ENCODE measurements around the gene TRIB2. TPM values are rescaled to one million over a fixed set of nuclear protein-coding genes. Genes with fewer than 3 reads are reported as not detected.

Gene TRIB2
- polyA plus RNA-seq, 1 of the 3 experiments (the other 2 are of a cell fraction), result 27.5 TPM

DNA sequence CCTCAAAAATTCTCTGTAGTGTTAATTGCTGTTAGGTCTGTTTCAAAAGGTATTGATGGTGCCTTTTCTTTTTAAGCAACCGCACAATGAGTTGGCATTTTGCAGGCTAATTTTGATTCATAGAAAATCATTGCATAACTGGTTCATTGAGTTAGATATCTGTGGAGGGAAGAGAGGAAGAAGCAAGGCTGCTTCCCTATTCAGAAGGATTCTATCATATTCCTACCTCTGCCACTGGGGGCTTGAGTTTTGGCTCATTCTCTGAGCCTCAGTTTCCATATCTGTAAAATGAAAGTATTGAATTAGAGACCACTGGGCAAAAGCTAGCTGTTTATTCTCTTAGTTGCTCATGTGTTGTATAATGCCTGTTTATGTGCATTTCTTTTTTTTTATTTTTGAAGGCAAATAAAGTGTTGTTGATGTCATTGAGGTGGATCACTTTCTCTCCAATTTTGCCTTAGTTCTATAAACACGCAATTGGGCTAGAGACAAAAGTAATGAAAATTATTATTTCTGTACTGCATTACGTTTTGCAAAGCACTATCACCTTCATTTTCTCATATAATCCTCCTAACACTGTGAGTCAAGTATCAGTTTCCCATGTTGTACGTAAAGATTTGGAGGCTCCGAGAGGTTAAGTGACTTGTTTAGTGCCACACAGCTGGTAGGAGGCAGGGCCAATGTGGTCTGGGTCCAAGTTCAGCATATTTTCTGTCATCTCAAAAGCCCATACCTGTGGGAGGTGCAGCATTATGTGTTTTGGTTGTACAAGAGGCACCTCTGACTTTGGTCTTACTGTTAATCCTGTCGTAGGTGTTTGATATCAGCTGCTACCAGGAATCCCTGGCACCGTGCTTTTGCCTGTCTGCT, 5.9 kb downstream of the TRIB2 start:
- H3K27ac ChIP-seq (ENCODE audit: low read depth in 2 of 2, low read length in 1 of 2), result no peak overlapping the region; a peak in 2 of 4 replicates
- H2AFZ ChIP-seq (ENCODE audit: low read depth), result no peak overlapping the region
- no peak overlapping the region for H3K9ac ChIP-seq

DNA sequence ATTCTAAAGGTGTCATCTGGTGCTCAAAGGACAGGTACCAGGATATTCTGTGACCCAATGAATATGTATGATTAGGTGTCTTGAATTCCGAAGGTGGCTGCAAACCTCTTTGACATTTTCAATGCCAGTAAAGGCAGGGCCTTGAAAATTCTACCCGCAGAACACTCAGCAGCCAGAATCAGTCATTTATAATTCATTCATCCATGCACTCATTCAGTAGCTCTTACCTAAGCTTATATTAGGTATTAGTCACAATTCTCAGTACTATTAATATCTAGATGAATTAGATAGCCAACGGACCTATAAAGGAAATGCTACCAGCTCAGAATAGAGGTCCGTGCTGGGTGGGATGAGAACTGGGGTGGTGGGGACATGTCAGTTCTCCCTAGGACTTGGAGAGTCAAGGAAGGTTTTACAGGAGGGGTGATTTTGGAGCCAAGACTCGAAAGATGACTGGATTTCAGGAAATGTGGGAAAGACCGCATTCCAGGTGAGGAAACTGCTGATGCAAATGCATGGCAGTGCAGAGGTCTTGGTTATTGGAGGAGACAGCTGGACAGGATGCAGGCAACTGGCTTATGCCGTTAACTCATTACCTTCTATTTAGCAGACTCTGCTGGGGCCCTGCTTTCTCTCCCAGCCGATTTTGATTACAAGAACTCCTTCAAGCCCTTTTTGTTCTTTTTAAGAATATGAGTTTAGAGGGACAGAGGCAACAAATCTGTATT, 7.2 kb downstream of the TRIB2 start:
- TF ChIP-seq NFIC (IDR thresholded peaks at IDR 0.05; ENCODE audit: borderline replicate concordance) (no peak), NRF1 (IDR thresholded peaks at IDR 0.05; ENCODE audit: low read depth, low read length) (no peak), RFX5 (IDR thresholded peaks at IDR 0.05; ENCODE audit: low read length) (0 out of 2 replicates have a peak, but pooled peaks have one; percentile 18), TEAD4 (IDR thresholded peaks at IDR 0.05; ENCODE audit: borderline replicate concordance, insufficient read depth) (0 out of 2 replicates have a peak, but pooled peaks have one; percentile 23), POLR2AphosphoS5 (IDR thresholded peaks at IDR 0.05; ENCODE audit: low read depth, low read length) (peak; percentile 35; the same call in 1 of the 2 replicates), TCF12 (IDR thresholded peaks at IDR 0.05) (peak; percentile 65), TAF1 (IDR thresholded peaks at IDR 0.05; ENCODE audit: borderline replicate concordance, low read depth, low read length) (no peak), EP300 (IDR thresholded peaks at IDR 0.05; ENCODE audit: borderline replicate concordance in 1 of 2, low read depth in 1 of 2, low read length in 1 of 2) (peak; percentile 39 to 81; a peak in 2 of 4 replicates), SIN3A (IDR thresholded peaks at IDR 0.05; ENCODE audit: borderline replicate concordance, low read depth, low read length) (peak; percentile 35; the same call in 1 of the 2 replicates)
- TF ChIP-seq, protein P1, sequence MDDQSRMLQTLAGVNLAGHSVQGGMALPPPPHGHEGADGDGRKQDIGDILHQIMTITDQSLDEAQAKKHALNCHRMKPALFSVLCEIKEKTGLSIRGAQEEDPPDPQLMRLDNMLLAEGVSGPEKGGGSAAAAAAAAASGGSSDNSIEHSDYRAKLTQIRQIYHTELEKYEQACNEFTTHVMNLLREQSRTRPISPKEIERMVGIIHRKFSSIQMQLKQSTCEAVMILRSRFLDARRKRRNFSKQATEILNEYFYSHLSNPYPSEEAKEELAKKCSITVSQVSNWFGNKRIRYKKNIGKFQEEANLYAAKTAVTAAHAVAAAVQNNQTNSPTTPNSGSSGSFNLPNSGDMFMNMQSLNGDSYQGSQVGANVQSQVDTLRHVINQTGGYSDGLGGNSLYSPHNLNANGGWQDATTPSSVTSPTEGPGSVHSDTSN (IDR thresholded peaks at IDR 0.05), result peak; percentile 77
- TF ChIP-seq, protein P2, sequence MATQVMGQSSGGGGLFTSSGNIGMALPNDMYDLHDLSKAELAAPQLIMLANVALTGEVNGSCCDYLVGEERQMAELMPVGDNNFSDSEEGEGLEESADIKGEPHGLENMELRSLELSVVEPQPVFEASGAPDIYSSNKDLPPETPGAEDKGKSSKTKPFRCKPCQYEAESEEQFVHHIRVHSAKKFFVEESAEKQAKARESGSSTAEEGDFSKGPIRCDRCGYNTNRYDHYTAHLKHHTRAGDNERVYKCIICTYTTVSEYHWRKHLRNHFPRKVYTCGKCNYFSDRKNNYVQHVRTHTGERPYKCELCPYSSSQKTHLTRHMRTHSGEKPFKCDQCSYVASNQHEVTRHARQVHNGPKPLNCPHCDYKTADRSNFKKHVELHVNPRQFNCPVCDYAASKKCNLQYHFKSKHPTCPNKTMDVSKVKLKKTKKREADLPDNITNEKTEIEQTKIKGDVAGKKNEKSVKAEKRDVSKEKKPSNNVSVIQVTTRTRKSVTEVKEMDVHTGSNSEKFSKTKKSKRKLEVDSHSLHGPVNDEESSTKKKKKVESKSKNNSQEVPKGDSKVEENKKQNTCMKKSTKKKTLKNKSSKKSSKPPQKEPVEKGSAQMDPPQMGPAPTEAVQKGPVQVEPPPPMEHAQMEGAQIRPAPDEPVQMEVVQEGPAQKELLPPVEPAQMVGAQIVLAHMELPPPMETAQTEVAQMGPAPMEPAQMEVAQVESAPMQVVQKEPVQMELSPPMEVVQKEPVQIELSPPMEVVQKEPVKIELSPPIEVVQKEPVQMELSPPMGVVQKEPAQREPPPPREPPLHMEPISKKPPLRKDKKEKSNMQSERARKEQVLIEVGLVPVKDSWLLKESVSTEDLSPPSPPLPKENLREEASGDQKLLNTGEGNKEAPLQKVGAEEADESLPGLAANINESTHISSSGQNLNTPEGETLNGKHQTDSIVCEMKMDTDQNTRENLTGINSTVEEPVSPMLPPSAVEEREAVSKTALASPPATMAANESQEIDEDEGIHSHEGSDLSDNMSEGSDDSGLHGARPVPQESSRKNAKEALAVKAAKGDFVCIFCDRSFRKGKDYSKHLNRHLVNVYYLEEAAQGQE (IDR thresholded peaks at IDR 0.05; ENCODE audit: low read depth, low read length), result peak; percentile 54; the same call in 1 of the 2 replicates
- 55% methylated on average over 8 of the region's 8 CpGs for WGBS (ENCODE audit: low lambda C conversion rate)
- ChIA-PET POLR2A (interaction anchor here (0.9 to 1.7 kb wide), 2 partner anchors 10 to 224 kb away, joined by 3 read pairs; no protein-coding TSS in a partner anchor), CTCF (interaction anchor here (1.0 to 5.7 kb wide), 5 partner anchors 10 to 284 kb away, joined by 4 to 97 read pairs (median 7); no protein-coding TSS in a partner anchor)
- Histone ChIP-seq H2AFZ (ENCODE audit: low read depth) (no peak overlapping the region), H3K4me1 (ENCODE audit: control insufficient read depth in 1 of 2, insufficient read depth in 2 of 2, low read depth in 1 of 2, low read length in 1 of 2) (peaks cover 25 to 52% of the 10 kb centered on the region in 2 experiments; a peak in 3 of 4 replicates), H3K9me3 (no peaks in the 10 kb centered on the region), H3K4me3 (ENCODE audit: low read depth in 2 of 2, low read length in 1 of 2) (peak overlapping the region in 1 of 2 experiments; percentile 1; a peak in 1 of 4 replicates), H4K20me1 (ENCODE audit: insufficient read depth) (peaks cover 98% of the 10 kb centered on the region), H3K9me2 (no peaks in the 10 kb centered on the region), H3K4me2 (peak overlapping the region; percentile 83), H3F3A (replicated peaks; ENCODE audit: insufficient read depth) (peaks cover 11% of the 10 kb centered on the region), H3K36me3 (replicated peaks in 1 of 2; ENCODE audit: control insufficient read depth in 1 of 2, insufficient read depth in 2 of 2, low read length in 1 of 2) (peaks cover 52 to 69% of the 10 kb centered on the region in 2 experiments), H3K27me3 (ENCODE audit: insufficient read depth) (no peaks in the 10 kb centered on the region), H3K79me2 (ENCODE audit: insufficient read depth) (peaks cover 100% of the 10 kb centered on the region), H3K27ac (ENCODE audit: low read depth in 2 of 2, low read length in 1 of 2) (peak overlapping the region; percentile 8 to 40; a peak in 2 of 4 replicates), H3K9ac (no peak overlapping the region)
- DNase-seq, result no peak

More for the DNA sequence above, 5.9 kb downstream of the TRIB2 start:
- no peaks in the 10 kb centered on the region for H3K9me3 ChIP-seq
- no peaks in the 10 kb centered on the region for H3K9me2 ChIP-seq
- peaks cover 43 to 57% of the 10 kb centered on the region in 2 experiments for H3K36me3 ChIP-seq (replicated peaks in 1 of 2; ENCODE audit: control insufficient read depth in 1 of 2, insufficient read depth in 2 of 2, low read length in 1 of 2)
- peaks cover 86% of the 10 kb centered on the region for H4K20me1 ChIP-seq (ENCODE audit: insufficient read depth)
- H3K4me3 ChIP-seq (ENCODE audit: low read depth in 2 of 2, low read length in 1 of 2), result peak overlapping the region in 1 of 2 experiments; percentile 93; a peak in 2 of 4 replicates
- H3K4me1 ChIP-seq (ENCODE audit: control insufficient read depth in 1 of 2, insufficient read depth in 2 of 2, low read depth in 1 of 2, low read length in 1 of 2), result peaks cover 25 to 55% of the 10 kb centered on the region in 2 experiments; a peak in 3 of 4 replicates
- H3K27me3 ChIP-seq (ENCODE audit: insufficient read depth), result no peaks in the 10 kb centered on the region
- DNase-seq, result no peak
- TF ChIP-seq MXI1 (IDR thresholded peaks at IDR 0.05; ENCODE audit: low read depth, low read length), result no peak
- TF ChIP-seq, protein P3, sequence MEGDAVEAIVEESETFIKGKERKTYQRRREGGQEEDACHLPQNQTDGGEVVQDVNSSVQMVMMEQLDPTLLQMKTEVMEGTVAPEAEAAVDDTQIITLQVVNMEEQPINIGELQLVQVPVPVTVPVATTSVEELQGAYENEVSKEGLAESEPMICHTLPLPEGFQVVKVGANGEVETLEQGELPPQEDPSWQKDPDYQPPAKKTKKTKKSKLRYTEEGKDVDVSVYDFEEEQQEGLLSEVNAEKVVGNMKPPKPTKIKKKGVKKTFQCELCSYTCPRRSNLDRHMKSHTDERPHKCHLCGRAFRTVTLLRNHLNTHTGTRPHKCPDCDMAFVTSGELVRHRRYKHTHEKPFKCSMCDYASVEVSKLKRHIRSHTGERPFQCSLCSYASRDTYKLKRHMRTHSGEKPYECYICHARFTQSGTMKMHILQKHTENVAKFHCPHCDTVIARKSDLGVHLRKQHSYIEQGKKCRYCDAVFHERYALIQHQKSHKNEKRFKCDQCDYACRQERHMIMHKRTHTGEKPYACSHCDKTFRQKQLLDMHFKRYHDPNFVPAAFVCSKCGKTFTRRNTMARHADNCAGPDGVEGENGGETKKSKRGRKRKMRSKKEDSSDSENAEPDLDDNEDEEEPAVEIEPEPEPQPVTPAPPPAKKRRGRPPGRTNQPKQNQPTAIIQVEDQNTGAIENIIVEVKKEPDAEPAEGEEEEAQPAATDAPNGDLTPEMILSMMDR (IDR thresholded peaks at IDR 0.05), result peak; percentile 34
- POLR2A ChIA-PET, result interaction anchor here (0.6 kb wide), 1 partner anchor 277 kb away, joined by 3 read pairs; no protein-coding TSS in a partner anchor
- H3F3A ChIP-seq (replicated peaks; ENCODE audit: insufficient read depth), result peaks cover 11% of the 10 kb centered on the region
- WGBS (ENCODE audit: low lambda C conversion rate), result 85% methylated on average over 7 of the region's 7 CpGs
- H3K4me2 ChIP-seq, result peak overlapping the region; percentile 83
- H3K79me2 ChIP-seq (ENCODE audit: insufficient read depth), result peaks cover 100% of the 10 kb centered on the region
- CTCF ChIA-PET, result interaction anchor here (0.9 to 5.7 kb wide), 10 partner anchors 10 to 307 kb away, joined by 3 to 97 read pairs (median 4); no protein-coding TSS in a partner anchor
